K562 (cell line): ENCODE results near the gene CES5A.
"Not testable (repeated sequence)": the region's sequence is repeated elsewhere in the genome, so short reads cannot be mapped to it uniquely, and the experiment has no call there.

Source experiments
- CBX5 ChIP-seq: IDR thresholded peaks from 2 replicates; pipeline ENCODE4 v1.6.1; 2014; ENCODE audit warnings: low read depth, borderline replicate concordance
- HIVEP1 ChIP-seq: fragments of 250-450 bp; sonication (Bioruptor Pico); IDR thresholded peaks from 2 replicates; pipeline ENCODE4 v1.4.0; 2020; ENCODE audit warnings: mild to moderate bottlenecking
- KLF13 ChIP-seq: fragments of 450-650 bp; IDR thresholded peaks from 2 replicates; pipeline ENCODE4 v1.6.1; 2016; ENCODE audit warnings: missing genetic modification characterization, low read depth, mild to moderate bottlenecking, missing compliant biosample characterization, moderate library complexity, borderline replicate concordance
- NBN ChIP-seq: fragments of 450-650 bp; IDR thresholded peaks from 2 replicates; pipeline ENCODE4 v1.6.1; 2016; ENCODE audit warnings: low read depth, mild to moderate bottlenecking
- POLR2A ChIP-seq: fragments of 450-650 bp; conservative IDR thresholded peaks from 2 replicates; pipeline ENCODE4 v1.6.1; 2016
- SAP30 ChIP-seq: fragments of 200-600 bp; sonication (generic); IDR thresholded peaks from 2 replicates; pipeline ENCODE4 v1.6.1; 2012; ENCODE audit warnings: borderline replicate concordance, low read depth, mild to moderate bottlenecking, moderate library complexity, low read length, control low read depth, inconsistent platforms; ENCODE audit not compliant: insufficient read depth, poor library complexity, severe bottlenecking
- SMAD4 ChIP-seq: fragments of 250-450 bp; sonication (Bioruptor Pico); conservative IDR thresholded peaks from 2 replicates; pipeline ENCODE4 v1.8.0; 2021; ENCODE audit warnings: inconsistent platforms, mild to moderate bottlenecking, moderate library complexity
- SMARCA5 ChIP-seq: fragments of 450-650 bp; IDR thresholded peaks from 2 replicates; pipeline ENCODE4 v1.6.1; 2016
- SRF ChIP-seq, 2 experiments: fragments of 250-450, 450-650 bp in 1 of 2; sonication (Bioruptor Pico) in 1 of 2; sonication (generic) in 1 of 2; formaldehyde crosslinking; IDR thresholded peaks; 2 replicates each; pipeline versions ENCODE4 v1.5.0 to v1.5.1; 2020 to 2022; ENCODE audit warnings: mild to moderate bottlenecking in 1 of 2, missing genetic modification reagents in 1 of 2

- TF ChIP-seq HIVEP1; SMAD4 (CRISPR knock-in tag); SAP30; CBX5; KLF13 (tag); SRF (CRISPR knock-in tag; IDR thresholded peaks at IDR 0.05); NBN; POLR2A; SMARCA5: not testable (repeated sequence)
Measured at GRCh38 chr16:55857650-55858049, 17.5 kb downstream of the CES5A start.
